NCI-H1930 (cell line): ENCODE measurements around the gene OR5J2.
"Not testable (repeated sequence)": the region's sequence is repeated elsewhere in the genome, so short reads cannot be mapped to it uniquely, and the experiment has no call there.

ENCODE experiments used
- DNase-seq, 2 experiments: peaks; one replicate each; lab custom pipeline; 2025; lab: John Stamatoyannopoulos, UW

OR5J2 gene

GRCh38 chr11:56176318-56176717, at the start of gene OR5J2:
Gene OR5J2 (plus strand): TSS chr11:56176618. CDS start chr11:56176618, 0 bp downstream.
- no peak for DNase-seq

GRCh38 chr11:56140151-56140661, 36.2 kb upstream of the OR5J2 start, which contains the start of gene OR8J3:
Gene OR8J3 (minus strand): TSS chr11:56140201. CDS start chr11:56137718, 2,483 bp downstream.
- no peak for DNase-seq

GRCh38 chr11:56143681-56144080, 32.7 kb upstream of the OR5J2 start:
- not testable (repeated sequence) for DNase-seq

- DNase-seq, result no peak
Observed at GRCh38 chr11:56151376-56151775, 25.0 kb upstream of the OR5J2 start.

- DNase-seq, result no peak
Observed at GRCh38 chr11:56152333-56152732, 24.1 kb upstream of the OR5J2 start.

- DNase-seq, result no peak
Observed at GRCh38 chr11:56160217-56160616, 16.2 kb upstream of the OR5J2 start, which contains the start of gene OR8K5. Gene OR8K5 (minus strand): TSS chr11:56160317. CDS start chr11:56160317, 0 bp downstream.

- DNase-seq, result no peak
Observed at GRCh38 chr11:56163804-56164203, 12.6 kb upstream of the OR5J2 start.

- DNase-seq, result no peak
Observed at GRCh38 chr11:56172256-56172830, 4.1 kb upstream of the OR5J2 start.

- no peak for DNase-seq
Observed at GRCh38 chr11:56183459-56183858, 7.0 kb downstream of the OR5J2 start.

- DNase-seq, result no peak
Observed at GRCh38 chr11:56188602-56189001, 12.2 kb downstream of the OR5J2 start.

- DNase-seq, result no peak
Observed at GRCh38 chr11:56196705-56197104, 20.3 kb downstream of the OR5J2 start.

- DNase-seq, result no peak
Observed at GRCh38 chr11:56197367-56197766, 20.9 kb downstream of the OR5J2 start.

GRCh38 chr11:56207790-56208189, 31.4 kb downstream of the OR5J2 start:
- DNase-seq, result no peak

- no peak for DNase-seq
Observed at GRCh38 chr11:56214537-56214936, 38.1 kb downstream of the OR5J2 start.

- DNase-seq, result not testable (repeated sequence)
Observed at GRCh38 chr11:56219735-56220134, 43.3 kb downstream of the OR5J2 start.
